Hematopoietic multipotent progenitor cell treated with erythropoietin and hydrocortisone succinate and interleukin-3 and kit ligand, for 17 days (in vitro differentiated cells): ENCODE results near the gene DUSP23.

Source experiments
- DNase-seq: peaks from one replicate; pipeline ENCODE4 v3.0.0-alpha.2; 2015; ENCODE audit warnings: low spot score

The DUSP23 gene

DNA sequence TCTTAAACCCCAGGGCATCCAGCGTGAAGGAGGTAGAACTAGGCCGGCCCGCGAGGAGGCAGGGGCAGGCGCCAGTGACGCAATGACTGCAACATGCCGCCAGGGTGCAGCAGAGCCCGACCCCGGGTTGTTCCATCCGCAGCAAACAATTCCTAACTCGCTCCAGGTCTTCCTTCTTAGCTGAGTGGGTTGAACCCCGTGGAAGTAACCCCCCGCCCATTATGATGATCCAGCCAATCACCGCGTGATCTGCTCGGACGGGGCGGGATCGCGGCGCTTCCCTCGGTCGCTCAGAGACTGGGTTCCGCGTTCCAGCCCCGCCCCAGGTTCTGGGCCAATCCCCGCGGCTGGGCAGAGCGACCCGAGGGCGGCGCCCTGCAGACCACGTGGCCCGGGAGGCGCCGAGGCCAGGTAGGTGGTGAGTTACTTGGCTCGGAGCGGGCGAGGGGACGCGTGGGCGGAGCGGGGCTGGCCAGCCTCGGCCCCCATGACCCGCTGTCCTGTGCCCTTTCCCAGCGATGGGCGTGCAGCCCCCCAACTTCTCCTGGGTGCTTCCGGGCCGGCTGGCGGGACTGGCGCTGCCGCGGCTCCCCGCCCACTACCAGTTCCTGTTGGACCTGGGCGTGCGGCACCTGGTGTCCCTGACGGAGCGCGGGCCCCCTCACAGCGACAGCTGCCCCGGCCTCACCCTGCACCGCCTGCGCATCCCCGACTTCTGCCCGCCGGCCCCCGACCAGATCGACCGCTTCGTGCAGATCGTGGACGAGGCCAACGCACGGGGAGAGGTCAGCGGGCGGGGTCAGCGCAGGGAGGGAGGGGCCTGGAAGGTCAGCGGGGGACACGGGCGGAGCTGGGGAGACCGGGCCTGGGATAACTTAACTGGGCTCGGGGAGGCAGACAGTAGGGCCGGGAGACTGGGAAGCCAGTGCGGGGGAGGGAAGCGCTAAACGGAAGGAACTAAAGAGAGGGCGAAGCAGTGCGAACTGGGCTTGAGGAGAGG lies at the start of gene DUSP23:
DUSP23 (plus strand) TSS at position 380 of the 1,000 bp plus-strand sequence; CDS start at position 519, 139 bp downstream.
- DNase-seq = peak; percentile 82

DNA sequence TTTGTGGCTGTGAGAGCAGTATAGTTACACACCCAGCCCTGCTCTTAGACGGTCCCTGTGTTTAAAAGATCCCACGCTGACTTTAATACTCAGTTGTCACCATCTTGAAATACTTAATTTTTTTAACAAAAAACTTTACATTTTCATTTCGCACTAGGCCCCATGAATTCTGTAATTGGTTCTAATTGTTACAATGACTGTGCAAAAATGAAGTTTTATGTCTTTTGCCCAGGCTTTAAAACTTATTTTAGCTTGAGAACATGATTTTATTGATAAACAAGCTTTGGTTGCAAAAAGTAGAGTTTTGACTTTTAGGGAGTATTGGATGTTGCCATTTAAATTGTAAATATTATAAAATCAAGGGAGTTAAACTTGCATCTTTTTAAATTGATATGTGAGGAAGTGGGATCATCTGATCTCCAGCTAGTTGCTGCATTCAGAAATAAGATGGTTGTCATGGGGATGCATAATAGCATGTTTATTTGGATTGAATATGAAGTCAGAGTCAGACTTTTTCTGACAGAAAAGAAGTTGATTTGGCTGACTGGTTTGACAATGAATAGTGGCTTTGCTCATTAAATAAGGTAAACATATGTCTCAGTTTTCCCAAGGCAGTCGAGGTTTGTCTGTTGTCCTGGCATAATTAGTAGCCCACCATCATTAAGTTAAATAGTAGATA lies 43.4 kb upstream of the DUSP23 start:
- no peak for DNase-seq

DNA sequence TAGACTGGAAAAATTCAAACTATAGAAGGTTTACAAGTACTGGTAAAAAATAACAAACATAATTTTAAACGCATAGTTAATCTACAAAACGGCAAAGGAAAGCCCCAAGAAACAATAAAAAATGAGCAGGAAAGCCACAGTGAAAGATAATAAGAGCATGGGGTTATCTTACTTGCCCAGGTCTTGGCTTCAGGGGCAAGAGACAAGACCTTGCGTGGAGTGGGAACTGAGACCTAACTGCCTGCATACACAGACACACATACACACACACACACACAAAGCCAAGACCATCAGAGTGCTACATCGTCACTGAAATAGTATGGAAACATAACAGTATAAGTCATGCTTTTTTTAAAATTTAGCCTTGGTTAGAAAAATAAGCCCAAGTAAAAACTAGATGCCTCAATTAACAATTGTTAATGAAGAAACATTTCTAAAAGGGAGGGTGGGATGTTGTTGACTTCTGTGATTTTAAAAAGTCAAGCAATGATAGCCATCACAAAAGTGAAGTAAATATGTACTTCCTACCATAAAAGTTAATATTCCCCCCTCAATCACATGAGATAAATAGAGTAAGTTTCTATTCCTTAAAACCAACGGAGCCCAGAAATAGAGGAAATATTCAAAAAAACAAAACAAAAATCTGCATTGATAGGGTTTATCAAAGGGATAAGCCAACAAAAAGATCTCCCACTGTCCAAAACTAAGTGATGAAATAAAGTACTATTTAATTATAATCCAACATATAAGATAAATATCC lies 36.9 kb upstream of the DUSP23 start:
- no peak for DNase-seq

DNA sequence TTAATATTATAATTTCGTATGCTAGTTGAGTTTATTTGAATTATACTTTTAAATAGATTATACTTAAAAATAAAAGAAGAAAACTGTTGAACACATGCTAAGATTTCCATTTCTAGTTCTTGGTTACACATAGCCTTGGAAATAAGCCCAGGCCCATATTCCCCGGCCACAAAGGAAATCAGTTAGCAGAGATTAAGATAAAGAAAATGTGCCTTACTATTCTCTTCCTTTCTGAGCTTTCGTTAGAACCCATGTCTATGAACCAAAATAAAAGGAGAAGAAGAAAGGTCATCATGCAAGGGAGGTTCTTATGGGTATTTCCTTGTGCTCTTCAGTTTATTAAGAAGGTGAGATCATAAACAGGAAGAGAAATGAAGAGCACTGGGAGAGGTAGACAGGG lies 34.1 kb upstream of the DUSP23 start:
- DNase-seq = no peak

DNA sequence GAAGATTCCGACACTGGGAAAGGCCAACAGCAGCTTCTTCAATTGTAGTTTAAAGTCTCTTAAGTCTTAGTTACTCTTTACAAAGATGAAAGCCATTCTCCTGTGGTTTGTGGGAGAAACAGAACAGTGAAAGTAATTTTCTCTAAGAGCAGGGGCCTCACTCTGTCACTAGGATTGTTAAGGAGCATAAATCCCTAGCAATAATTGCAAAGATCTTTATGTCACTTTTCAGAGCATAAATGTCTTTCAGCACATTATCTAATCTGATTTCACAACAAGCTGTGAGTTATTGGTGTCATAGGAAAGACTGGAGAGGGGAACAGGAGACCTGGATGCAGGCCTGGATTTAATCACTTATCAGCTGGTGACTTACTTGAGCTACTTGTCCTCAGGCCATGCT lies 32.4 kb upstream of the DUSP23 start:
- DNase-seq = no peak

DNA sequence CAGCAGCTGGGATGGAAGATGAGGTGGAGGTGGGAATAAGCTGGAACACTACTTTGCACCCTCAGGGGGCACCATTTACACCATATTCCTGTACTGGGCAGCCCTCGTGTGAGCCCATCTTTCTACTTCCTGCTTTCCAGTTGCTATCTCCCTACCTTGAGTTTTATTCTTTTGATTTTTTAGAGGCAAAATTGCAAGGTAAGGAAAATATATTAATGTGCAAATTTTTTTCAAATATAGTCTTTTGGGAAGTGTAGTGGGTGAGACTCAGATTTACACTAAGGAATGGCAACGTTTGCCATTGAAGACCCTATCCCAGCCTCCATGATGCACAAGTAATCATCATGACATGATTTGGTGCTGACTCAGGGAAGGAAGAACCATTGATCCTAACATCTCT lies 31.1 kb upstream of the DUSP23 start:
- no peak for DNase-seq

DNA sequence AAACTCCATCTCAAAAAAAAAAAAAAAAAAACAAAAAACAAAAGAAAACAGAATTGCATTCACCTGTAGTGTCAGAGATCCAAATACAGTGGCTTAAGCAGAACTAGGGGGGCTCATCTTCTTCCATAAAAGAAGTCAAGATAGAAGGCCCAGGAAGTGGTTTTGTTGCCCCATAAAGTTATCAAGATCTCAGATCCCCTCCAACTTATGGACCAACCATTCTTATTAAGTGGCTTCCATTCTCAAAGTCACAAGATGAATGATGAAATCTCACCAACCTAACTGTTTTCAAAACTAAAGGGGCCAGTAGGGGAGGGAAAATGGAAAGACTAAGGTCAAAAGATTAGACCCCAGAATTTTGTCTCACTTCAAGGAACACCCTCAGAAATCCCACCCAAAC lies 30.1 kb upstream of the DUSP23 start:
- no peak for DNase-seq

DNA sequence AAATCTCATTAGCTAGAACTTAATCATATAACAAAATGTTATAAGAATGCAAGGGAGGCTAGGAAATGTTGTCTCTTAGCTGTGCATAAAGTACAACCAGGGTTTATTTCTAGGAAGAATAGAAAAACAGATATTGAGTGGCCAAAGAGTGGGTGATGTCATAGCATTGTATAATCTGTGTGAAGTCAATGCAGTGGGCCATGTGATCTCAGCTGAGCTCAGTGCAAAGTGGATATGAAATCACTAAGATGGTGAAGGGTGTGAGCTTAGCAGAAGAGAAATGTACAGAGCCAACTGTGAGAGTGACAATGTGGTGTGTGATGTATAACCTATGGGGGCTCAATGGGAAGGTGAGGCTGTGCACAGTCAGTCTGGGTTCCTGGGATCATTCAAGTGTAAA lies 29.7 kb upstream of the DUSP23 start:
- no peak for DNase-seq

DNA sequence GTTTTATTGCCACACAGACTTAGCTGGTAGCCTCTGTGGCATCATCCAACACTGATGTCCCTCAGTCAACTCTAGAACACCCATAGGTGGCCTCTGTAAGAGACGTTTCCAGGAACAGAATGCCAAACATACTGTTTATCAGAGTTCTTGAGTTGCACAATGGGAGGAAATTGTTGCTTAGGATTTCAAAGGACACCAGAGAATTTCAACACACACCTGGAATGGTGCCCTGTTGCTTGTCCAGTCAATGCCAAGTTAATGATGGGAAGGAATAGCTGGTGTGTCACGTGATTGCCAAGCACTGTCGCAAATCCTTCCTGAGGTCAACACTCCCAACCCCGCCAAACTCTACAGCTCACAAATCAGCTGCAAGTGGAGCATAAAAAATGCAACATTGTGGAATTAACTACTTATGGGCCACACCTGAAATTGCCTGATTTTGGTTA lies 28.6 kb upstream of the DUSP23 start:
- DNase-seq = no peak

DNA sequence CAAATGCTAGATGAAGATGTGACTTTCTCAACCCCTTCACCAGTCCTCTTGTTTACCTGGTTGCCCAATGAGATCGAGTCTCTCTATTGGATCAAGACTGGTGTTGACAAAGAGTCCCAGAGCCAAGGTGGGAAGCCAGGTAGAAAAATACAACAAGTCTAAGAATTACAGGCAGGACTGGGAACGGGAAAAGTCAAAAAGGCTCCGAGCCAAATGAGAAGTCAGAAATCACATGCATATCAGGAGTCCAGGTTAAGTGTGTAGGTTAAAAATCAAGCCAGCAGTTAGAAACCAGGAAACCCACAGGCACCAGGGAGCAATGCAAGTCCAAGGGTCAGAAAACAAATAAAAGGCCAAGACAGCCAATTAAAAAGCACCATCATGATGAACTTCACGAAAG lies 27.4 kb upstream of the DUSP23 start:
- no peak for DNase-seq

DNA sequence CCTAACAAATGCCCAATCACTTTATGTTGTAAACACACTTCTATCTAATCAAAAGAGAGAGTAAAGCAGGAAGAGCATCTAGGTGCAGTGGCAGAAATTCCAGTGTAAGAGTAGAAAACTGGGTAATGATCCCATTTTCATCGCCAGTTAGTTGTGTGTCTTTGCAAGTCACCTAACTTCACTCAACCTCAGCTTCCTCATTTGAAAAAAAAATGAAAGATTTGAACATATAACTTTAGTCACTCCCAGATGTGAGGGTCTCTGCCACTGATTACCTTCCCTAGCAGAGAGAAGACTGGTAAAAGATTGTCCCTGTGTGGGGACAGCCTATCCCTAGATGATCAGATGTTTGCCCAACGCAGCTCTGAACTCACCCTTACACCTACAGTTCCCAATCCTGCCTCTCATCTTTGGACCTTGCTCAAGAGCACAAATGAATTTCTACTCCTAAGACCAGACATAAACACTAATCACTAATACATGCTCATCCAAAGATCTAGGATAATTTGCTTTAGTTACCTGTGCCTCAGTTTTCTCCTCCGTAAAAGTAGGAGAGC lies 25.2 kb upstream of the DUSP23 start:
- no peak for DNase-seq

DNA sequence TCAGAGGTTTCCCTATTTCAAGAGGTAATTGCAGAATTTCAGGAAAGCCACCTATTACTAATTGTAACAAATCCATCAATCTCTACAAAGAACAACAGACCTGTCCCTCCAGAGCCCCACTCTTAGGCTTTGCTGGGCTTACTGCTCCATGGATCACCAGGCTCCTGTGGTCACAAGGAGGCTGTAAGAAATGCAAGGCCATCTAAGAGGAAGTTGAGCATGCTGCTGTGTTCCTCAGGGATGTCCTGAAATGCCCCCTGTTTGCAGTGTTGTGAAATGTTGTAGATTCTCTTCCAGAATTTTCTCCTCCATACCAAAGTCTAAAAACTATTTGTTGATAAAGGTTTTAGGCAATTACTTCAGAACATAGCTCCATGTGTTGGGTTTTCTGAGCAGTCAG lies 24.4 kb upstream of the DUSP23 start:
- DNase-seq = no peak

DNA sequence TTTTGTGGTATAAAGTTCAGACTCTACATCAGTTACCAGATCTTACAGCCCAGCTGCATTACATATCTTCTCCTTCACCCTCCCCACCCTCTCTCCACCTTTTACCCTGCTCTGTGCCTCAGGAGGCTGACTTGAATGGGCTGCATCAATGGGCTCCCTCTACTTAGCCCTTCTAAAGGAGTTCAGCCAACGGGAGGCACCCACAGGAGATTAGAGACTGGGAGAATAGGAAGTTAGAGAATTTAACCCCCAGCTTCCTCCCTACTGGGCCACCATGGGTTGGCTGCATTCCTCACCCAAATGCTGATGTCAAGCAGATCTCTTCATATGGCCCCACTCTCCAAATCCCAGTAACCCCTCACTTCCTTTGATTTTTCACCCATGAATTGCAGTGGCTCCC lies 17.1 kb upstream of the DUSP23 start:
- no peak for DNase-seq

DNA sequence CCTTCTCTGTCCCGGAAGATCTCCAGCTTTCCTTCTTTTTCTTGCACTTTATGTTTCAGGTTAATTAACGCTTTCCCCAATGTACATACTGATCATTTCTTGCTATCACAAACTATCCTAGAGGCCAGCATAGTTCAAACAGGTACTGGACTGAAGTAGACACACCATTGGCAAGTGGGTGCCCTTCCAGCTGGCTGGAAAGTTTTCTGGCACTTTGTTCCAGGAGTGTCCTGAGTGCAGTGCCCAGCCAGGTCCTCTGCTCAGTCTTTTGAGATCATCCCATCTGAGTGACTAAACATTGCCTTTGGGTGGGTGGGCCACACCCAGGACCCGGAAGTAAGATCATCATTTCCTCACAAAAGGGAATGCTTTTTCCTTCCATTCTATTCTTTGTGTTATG lies 15.0 kb upstream of the DUSP23 start:
- DNase-seq = no peak

DNA sequence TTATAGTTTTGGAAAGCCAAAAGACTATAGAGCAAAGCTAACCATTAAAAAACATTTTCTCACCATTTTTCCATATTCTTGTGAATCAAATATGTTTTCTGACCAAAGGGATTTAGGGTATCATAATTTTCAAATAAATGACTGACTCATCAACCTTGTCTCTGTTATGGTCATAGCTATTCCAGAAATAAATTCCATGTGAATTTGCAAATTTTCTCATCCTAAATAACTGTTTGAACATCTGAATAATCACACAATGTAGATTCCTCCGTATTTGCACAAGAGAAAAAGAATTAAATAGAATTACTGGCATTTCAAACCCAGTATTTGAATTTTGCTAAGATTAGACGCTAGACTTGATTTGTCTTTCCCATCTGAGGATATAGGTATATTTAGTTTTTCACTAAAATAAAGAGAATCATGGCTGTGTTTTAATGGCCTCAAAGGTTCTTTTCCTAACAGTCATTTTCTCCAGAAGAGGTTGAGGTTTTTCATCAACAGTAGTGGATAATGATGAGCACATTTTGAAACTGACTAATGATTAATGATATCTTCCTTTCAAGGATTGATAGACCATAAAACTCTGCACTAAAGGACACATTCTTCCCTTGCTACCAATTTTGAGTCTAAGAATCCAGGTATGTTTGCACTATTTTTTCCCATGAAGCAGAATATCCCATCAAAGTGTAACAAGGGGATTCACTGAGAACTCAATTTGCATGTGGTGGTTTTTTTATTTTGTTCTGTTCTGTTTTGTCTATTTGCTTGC lies 9.5 kb upstream of the DUSP23 start:
- DNase-seq = no peak

DNA sequence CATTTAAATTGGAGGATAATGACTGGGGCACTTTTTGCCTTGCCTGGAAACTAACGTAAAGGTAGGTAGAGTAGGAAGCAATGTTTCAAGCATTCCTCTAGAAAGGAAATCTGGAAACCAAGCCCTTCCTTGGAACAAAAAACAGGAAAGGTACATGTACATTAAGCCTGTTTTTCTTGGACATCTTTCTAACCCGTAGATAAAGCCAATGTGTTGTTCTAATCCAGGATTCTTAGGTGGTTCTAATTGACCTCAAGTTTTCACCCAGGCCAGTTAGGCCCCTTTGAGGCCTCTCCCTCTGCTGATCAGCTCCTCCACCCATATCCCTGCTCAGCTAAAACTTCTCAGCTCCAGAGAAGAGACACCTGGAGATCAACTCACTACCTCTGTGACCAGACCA lies 6.3 kb upstream of the DUSP23 start:
- DNase-seq = no peak

DNA sequence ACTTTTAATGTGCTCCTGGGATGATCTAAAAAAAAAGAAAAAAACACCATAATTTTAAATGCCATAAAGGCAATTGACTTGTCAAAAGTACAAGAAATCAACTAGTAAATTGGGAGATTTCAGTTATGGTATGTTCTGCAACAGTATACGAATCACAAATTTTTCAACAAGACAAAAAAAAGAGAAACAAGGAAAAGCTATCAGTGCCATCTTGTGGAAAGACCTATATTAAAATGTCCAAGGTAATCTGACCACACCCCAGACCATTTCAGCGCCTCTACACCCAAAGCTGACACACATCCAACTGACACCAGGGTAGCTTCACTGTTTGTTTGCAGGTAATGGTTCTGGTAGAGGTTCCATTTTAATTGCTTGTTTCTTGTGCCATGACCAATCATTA lies 5.0 kb upstream of the DUSP23 start:
- DNase-seq = no peak

DNA sequence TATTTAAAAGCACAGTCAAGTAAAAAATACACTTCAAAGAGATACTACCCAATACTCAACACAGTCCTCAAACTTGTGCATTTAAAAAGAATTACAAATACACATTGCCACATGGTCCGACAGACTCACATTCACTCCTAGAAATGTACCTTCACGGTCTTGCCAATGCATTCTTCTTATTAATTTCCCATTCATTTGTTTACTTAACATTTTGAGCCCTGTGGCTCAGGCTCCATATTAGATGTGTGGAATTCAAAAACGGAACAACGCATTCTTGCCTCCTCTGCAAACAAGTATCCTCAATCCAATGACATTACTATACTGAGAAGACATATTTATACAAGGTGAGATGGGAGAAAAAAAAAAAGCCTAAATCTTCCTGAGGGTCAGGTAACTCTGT lies 2.5 kb upstream of the DUSP23 start:
- DNase-seq = no peak

DNA sequence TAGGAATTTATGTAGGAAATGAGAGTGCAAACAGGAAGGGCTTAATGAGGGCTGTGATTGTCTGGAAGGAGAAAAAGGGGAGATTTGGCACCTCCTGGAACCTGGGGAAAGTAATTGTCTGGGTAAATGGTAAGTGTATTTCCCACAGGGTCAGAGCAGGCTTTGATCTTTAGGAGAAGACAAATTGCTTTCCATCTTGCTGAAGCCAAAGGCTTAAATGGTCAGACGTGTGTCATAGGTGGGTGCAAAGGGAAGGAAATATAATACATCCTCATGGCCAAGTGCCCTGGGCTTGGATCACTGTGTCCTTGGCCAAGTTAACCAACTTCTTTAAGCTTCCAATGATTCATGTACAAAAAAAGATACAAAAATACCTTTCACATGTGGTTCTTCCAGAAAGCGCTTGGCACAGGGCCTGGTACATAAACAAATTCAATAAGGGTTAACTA lies 1.3 kb upstream of the DUSP23 start:
- DNase-seq = no peak

DNA sequence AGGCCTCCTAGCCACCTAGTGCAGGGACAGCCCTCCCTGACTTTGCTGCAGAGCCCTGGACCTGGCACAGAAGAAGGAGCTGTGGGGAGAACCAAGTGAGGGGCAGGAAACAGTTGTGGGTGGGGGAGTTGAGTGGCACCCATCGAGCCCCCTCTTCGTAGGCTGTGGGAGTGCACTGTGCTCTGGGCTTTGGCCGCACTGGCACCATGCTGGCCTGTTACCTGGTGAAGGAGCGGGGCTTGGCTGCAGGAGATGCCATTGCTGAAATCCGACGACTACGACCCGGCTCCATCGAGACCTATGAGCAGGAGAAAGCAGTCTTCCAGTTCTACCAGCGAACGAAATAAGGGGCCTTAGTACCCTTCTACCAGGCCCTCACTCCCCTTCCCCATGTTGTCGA lies 1.2 kb downstream of the DUSP23 start:
- DNase-seq = no peak

DNA sequence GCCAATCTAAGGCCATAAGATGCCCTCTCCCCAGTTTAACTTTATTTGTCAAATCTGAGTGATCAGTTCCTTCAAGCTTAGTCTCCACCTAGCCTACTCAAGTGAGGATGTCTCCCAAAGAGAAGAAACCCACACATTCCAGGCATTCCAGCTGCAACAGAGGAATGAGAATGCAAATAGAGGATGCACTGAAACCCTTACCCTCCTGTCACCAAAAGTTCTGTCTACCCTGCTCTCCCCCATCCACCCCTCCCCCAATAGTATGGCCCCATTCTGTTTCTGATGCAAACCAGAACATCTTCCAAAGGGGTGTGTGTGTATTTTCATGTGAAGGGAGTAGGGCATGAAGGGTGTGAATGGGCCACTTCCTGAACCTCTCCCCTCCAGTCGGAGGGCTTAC lies 3.0 kb downstream of the DUSP23 start:
- DNase-seq = no peak
